Fibroblast of lung (primary cell): ENCODE measurements around the gene BIRC3. TPM values are rescaled to one million over a fixed set of nuclear protein-coding genes. Genes with fewer than 3 reads are reported as not detected.

Source experiments
- DNase-seq, 2 donors: peaks; one replicate each; pipeline versions ENCODE4 v3.0.0 to v3.0.0-alpha.2; 2010; ENCODE audit warnings: low read depth in 2 of 2
- H2AFZ ChIP-seq: 2 replicates; pipeline ENCODE4 v1.5.1; 2012; ENCODE audit warnings: low read length, control low read depth, inconsistent platforms
- H3K27ac ChIP-seq: 2 replicates; pipeline ENCODE4 v1.5.1; 2011; ENCODE audit warnings: low read length, control low read depth; ENCODE audit not compliant: insufficient read depth
- H3K27me3 ChIP-seq: 2 replicates; pipeline ENCODE4 v1.5.1; 2011; ENCODE audit warnings: mild to moderate bottlenecking, low read length; ENCODE audit not compliant: control insufficient read depth, insufficient read depth
- H3K36me3 ChIP-seq: 2 replicates; pipeline ENCODE4 v1.5.1; 2011; ENCODE audit warnings: low read length; ENCODE audit not compliant: control insufficient read depth, insufficient read depth
- H3K4me1 ChIP-seq: 2 replicates; pipeline ENCODE4 v1.5.1; 2011; ENCODE audit warnings: low read length; ENCODE audit not compliant: control insufficient read depth, insufficient read depth; ENCODE audit errors: extremely low read depth
- H3K4me2 ChIP-seq: 2 replicates; pipeline ENCODE4 v1.5.1; 2011; ENCODE audit warnings: low read length, control low read depth; ENCODE audit not compliant: insufficient read depth; ENCODE audit errors: extremely low read depth
- H3K4me3 ChIP-seq, 4 experiments: fragments of 200-600 bp in 1 of 4; sonication (generic) in 1 of 4; replicated peaks in 1 of 4; 2 replicates each; pipeline ENCODE4 v1.5.1; 2011 to 2016; ENCODE audit warnings: low read length in 4 of 4, low read depth in 3 of 4, mild to moderate bottlenecking in 3 of 4, control low read depth in 2 of 4, inconsistent platforms in 1 of 4, mixed read lengths in 1 of 4; ENCODE audit not compliant: insufficient read depth in 1 of 4; ENCODE audit errors: control extremely low read depth in 1 of 4
- H3K79me2 ChIP-seq: 2 replicates; pipeline ENCODE4 v1.5.1; 2012; ENCODE audit warnings: mild to moderate bottlenecking, low read length, inconsistent platforms; ENCODE audit not compliant: control insufficient read depth, insufficient read depth
- H3K9ac ChIP-seq: 2 replicates; pipeline ENCODE4 v1.5.1; 2011; ENCODE audit warnings: mild to moderate bottlenecking, low read length, control low read depth; ENCODE audit not compliant: insufficient read depth
- H3K9me3 ChIP-seq: 2 replicates; pipeline ENCODE4 v1.5.1; 2012; ENCODE audit warnings: low read depth, low read length; ENCODE audit not compliant: control insufficient read depth, insufficient read depth
- H4K20me1 ChIP-seq: 2 replicates; pipeline ENCODE4 v1.5.1; 2011; ENCODE audit warnings: low read length; ENCODE audit not compliant: control insufficient read depth, insufficient read depth; ENCODE audit errors: extremely low read depth
- EZH2 ChIP-seq: IDR thresholded peaks from 2 replicates; pipeline ENCODE4 v1.5.1; 2012; ENCODE audit warnings: low read length, control low read depth, mild to moderate bottlenecking; ENCODE audit errors: missing control alignments
- polyA plus RNA-seq, 2 donors: library from polyadenylated mRNA; depleted of rRNA in 1 of 2; stranded (reverse) in 1 of 2; unstranded in 1 of 2; fragments of >200 nt; gene quantifications; 2 replicates each; pipeline ENCODE4 v1.2.1, GENCODE V29; 2011 to 2012; ENCODE audit warnings: missing spikeins in 1 of 2
- total RNA-seq: library from RNA; depleted of rRNA; stranded (reverse); fragments of >200 nt; gene quantifications from 2 replicates; pipeline ENCODE4 v1.2.1, GENCODE V29; 2014
- TF ChIP-seq, protein P1 (sequence below), 2 donors: IDR thresholded peaks in 1 of 2; conservative IDR thresholded peaks in 1 of 2; 1 replicate in 1 of 2; 2 replicates in 1 of 2; pipeline ENCODE4 v1.5.1; 2011 to 2012; ENCODE audit warnings: low read length in 2 of 2, control low read depth in 1 of 2, inconsistent platforms in 1 of 2, low read depth in 1 of 2, mild to moderate bottlenecking in 1 of 2

BIRC3 gene
- total and polyA plus RNA-seq, 2 donors (not counting 1 experiment from before 2014, with no cell fraction given) = 0.58 to 3.3 TPM

DNA sequence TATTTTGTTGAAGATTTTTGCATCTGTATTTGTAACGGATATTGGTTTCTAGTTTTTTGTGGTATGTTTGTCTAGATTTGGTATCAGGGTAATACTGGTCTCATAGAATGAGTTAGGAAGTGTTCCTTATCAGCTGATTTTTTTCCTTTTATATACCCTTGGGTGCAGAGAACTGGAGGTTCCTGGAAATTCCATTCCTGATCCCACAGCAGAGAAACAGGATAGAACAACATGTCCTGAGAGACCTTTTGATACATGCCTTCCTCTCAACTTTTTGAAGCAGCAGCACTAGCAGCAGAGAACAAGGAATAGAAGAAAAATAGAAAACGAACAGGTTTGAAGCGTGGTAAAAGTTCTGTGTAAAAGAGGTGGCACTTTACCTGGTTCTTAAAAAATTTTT is 66.6 kb downstream of the BIRC3 start:
- Histone ChIP-seq H3K79me2 (no peaks in the 10 kb centered on the region), H3K4me3 (no peak overlapping the region), H3K36me3 (peaks cover 2% of the 10 kb centered on the region), H4K20me1 (no peaks in the 10 kb centered on the region), H3K4me1 (no peaks in the 10 kb centered on the region), H2AFZ (no peak overlapping the region), H3K9me3 (no peaks in the 10 kb centered on the region), H3K9ac (no peak overlapping the region), H3K27me3 (no peaks in the 10 kb centered on the region), H3K4me2 (no peak overlapping the region), H3K27ac (no peak overlapping the region)
- no peak for DNase-seq
- no peak for TF ChIP-seq EZH2

DNA sequence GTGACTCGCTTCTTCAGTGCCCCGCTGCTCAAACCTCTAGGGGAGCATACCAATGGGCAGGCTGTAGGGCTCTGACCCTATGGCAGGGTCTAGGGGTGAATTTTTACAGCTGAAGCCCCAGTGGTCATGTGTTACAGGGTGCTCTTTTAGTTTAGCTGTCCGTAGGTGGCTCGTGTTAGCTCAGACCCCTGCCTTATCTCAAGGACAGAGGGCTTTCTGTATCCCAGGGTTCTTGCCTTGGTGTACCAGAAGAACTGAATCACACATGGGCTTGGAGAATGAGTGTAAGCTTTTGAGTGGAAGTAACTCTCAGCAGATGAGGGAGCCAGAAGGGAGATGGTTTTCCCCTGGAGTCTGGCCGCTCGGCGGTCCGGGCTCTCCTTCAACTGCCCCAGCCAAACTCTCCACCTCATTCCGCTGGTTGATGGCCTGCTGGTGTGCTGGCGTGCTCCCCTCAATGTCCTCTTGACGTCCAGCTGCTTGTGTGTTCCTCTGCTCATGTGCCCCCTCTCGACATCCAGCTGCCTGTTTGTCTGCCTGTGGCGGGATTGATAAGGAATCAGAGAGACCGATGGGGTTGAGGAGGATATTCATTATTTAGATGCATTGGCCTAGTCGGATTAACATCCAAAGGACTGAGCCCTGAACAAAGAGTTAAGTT is 67.3 kb downstream of the BIRC3 start:
- H3K27ac ChIP-seq = no peak overlapping the region

DNA sequence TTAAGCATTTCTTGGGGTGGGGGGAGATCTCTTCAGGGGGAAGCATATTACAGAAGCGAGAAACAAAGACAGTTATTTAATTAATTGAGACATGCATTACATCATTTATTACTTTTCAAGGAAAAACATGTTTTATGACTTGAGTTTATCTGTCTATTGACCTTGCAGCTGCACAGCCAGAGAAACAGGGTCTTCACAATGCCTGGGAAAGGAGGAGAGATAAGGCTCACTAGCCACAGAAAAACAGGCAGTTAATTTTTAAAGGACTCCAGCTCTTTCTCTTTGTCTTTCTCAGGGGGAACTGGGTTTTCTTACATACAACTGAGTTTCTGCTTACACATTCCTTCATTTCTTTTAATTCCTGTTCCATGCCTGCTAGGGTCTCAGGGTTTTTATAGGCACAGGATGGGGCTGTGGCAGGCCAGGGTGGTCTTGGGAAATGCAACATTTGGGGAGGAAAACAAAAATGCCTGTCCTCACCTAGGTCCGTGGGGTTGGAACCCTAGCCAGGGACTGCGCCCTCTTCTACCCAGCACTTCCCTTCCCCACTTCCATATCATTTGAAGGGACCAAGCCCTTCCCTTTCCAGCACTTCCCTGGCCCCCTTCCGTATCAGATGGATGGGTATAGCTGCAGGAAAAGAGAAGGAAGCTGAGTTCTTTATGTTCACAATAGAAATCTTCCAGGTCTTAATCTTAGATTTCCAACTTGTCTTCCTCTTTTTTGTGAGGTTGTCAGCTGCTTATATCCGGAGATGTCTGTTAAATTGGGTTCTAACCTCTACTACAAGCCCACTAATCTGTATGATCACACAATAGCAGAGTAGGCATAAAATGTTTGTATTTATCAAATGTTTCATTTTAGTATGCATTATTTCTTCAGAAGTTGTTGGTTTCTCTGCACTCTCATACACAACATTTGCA is 68.1 kb downstream of the BIRC3 start:
- Histone ChIP-seq H3K36me3 (peaks cover 2% of the 10 kb centered on the region), H3K4me1 (no peaks in the 10 kb centered on the region), H3K27me3 (no peaks in the 10 kb centered on the region), H3K4me2 (no peak overlapping the region), H2AFZ (no peak overlapping the region), H3K9ac (no peak overlapping the region), H3K4me3 (no peak overlapping the region), H3K27ac (no peak overlapping the region), H3K79me2 (no peaks in the 10 kb centered on the region), H3K9me3 (no peaks in the 10 kb centered on the region), H4K20me1 (no peaks in the 10 kb centered on the region)
- TF ChIP-seq, protein P1, sequence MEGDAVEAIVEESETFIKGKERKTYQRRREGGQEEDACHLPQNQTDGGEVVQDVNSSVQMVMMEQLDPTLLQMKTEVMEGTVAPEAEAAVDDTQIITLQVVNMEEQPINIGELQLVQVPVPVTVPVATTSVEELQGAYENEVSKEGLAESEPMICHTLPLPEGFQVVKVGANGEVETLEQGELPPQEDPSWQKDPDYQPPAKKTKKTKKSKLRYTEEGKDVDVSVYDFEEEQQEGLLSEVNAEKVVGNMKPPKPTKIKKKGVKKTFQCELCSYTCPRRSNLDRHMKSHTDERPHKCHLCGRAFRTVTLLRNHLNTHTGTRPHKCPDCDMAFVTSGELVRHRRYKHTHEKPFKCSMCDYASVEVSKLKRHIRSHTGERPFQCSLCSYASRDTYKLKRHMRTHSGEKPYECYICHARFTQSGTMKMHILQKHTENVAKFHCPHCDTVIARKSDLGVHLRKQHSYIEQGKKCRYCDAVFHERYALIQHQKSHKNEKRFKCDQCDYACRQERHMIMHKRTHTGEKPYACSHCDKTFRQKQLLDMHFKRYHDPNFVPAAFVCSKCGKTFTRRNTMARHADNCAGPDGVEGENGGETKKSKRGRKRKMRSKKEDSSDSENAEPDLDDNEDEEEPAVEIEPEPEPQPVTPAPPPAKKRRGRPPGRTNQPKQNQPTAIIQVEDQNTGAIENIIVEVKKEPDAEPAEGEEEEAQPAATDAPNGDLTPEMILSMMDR (conservative IDR thresholded peaks at IDR 0.05 in 1 of 2, IDR thresholded peaks at IDR 0.05 in 1 of 2; ENCODE audit: low read depth in 1 of 2, low read length in 2 of 2) = no peak
- TF ChIP-seq EZH2 = no peak
- DNase-seq = no peak

More for the DNA sequence above, 67.3 kb downstream of the BIRC3 start:
- Histone ChIP-seq H3K36me3 (peaks cover 2% of the 10 kb centered on the region), H2AFZ (no peak overlapping the region), H3K4me1 (no peaks in the 10 kb centered on the region), H3K9ac (no peak overlapping the region), H3K79me2 (no peaks in the 10 kb centered on the region), H3K27me3 (no peaks in the 10 kb centered on the region), H3K4me2 (no peak overlapping the region), H4K20me1 (no peaks in the 10 kb centered on the region), H3K9me3 (no peaks in the 10 kb centered on the region), H3K4me3 (no peak overlapping the region)
- DNase-seq = no peak
- TF ChIP-seq, protein P1 (conservative IDR thresholded peaks at IDR 0.05 in 1 of 2, IDR thresholded peaks at IDR 0.05 in 1 of 2; ENCODE audit: low read depth in 1 of 2, low read length in 2 of 2) = no peak
- TF ChIP-seq EZH2 = no peak
